Stimulated activated CD4-positive, alpha-beta T cell treated with anti-CD3 and anti-CD28 coated beads, Interleukin-15, amount 100 ng/mL, for 1 hour (primary cell): ENCODE measurements around the gene GAN.
"Not testable (repeated sequence)": the region's sequence is repeated elsewhere in the genome, so short reads cannot be mapped to it uniquely, and the experiment has no call there.

ENCODE experiments used
- DNase-seq, 2 donors: peaks; one replicate each; pipeline ENCODE4 v3.0.0-alpha.2; 2020; ENCODE audit warnings: low read depth in 1 of 2, low spot score in 1 of 2

The GAN gene

GRCh38 chr16:81307770-81308169 lies 7.0 kb upstream of the GAN start:
- DNase-seq = no peak

GRCh38 chr16:81310045-81310644 lies 4.6 kb upstream of the GAN start:
- DNase-seq = no peak

GRCh38 chr16:81311762-81312161 lies 3.0 kb upstream of the GAN start:
- no peak for DNase-seq

GRCh38 chr16:81313701-81314602 lies 810 bp upstream of the GAN start:
- DNase-seq = no peak

- DNase-seq = peak in 1 of 2 donors; percentile 37
These were observed 761 bp downstream of the GAN start for GRCh38 chr16:81315271-81316175.

GRCh38 chr16:81316176-81316496 lies 1.4 kb downstream of the GAN start:
- DNase-seq = no peak

GRCh38 chr16:81318711-81319110 lies 3.9 kb downstream of the GAN start:
- no peak for DNase-seq

- DNase-seq = no peak
These were observed 4.6 kb downstream of the GAN start for GRCh38 chr16:81319221-81319912.

GRCh38 chr16:81321039-81321438 lies 6.3 kb downstream of the GAN start:
- no peak for DNase-seq

GRCh38 chr16:81321536-81321935 lies 6.8 kb downstream of the GAN start:
- no peak for DNase-seq

- no peak for DNase-seq
These were observed 10.0 kb downstream of the GAN start for GRCh38 chr16:81324808-81325207.

- no peak for DNase-seq
These were observed 12.2 kb downstream of the GAN start for GRCh38 chr16:81327011-81327410.

- no peak for DNase-seq
These were observed 12.9 kb downstream of the GAN start for GRCh38 chr16:81327447-81328196.

- DNase-seq = no peak
These were observed 15.2 kb downstream of the GAN start for GRCh38 chr16:81329947-81330346.

GRCh38 chr16:81333356-81333755 lies 18.6 kb downstream of the GAN start:
- no peak for DNase-seq

GRCh38 chr16:81335669-81336068 lies 20.9 kb downstream of the GAN start:
- no peak for DNase-seq

- no peak for DNase-seq
These were observed 22.3 kb downstream of the GAN start for GRCh38 chr16:81337097-81337496.

GRCh38 chr16:81345172-81345571 lies 30.4 kb downstream of the GAN start:
- DNase-seq = not testable (repeated sequence)

GRCh38 chr16:81347425-81347824 lies 32.7 kb downstream of the GAN start:
- no peak for DNase-seq

- DNase-seq = no peak
These were observed 35.0 kb downstream of the GAN start for GRCh38 chr16:81349608-81350305.
